ENCODE results near the gene EIF4G3. TPM values are rescaled to one million over a fixed set of nuclear protein-coding genes. Genes with fewer than 3 reads are reported as not detected.

Gene EIF4G3
- total RNA-seq, 1 experiment from 2014 or later: 86.8 TPM

GRCh38 chr1:21149855-21150432, 26.8 kb downstream of the EIF4G3 start:
- TF ChIP-seq CTCF (conservative IDR thresholded peaks at IDR 0.05; ENCODE audit: low read depth, low read length) (no peak), EZH2 (IDR thresholded peaks at IDR 0.05; ENCODE audit: borderline replicate concordance, low read depth, low read length, poor library complexity, severe bottlenecking) (no peak)
- Histone ChIP-seq H3K36me3 (ENCODE audit: insufficient read depth, low read length, poor library complexity, severe bottlenecking) (peaks cover 4% of the 10 kb centered on the region), H3K27me3 (replicated peaks; ENCODE audit: insufficient read depth, low read depth, low read length, poor library complexity) (no peaks in the 10 kb centered on the region), H3K4me1 (ENCODE audit: insufficient read depth, low read length, poor library complexity, severe bottlenecking) (peaks cover 24% of the 10 kb centered on the region), H3K9me3 (ENCODE audit: low read depth, low read length, poor library complexity, severe bottlenecking) (no peaks in the 10 kb centered on the region), H3K4me3 (ENCODE audit: low read depth, low read length, poor library complexity, severe bottlenecking) (no peak overlapping the region), H3K27ac (ENCODE audit: low read depth, low read length, poor library complexity, severe bottlenecking) (no peak overlapping the region)
- ChIA-PET POLR2A (ENCODE audit: low non-redundant PET) (no interaction called here), CTCF (no interaction called here)
- no TSS peak for BruUV-seq (replicated peaks)
- peak; percentile 38 for DNase-seq (ENCODE audit: low spot score)
- intact Hi-C loops (cut with micrococcal nuclease; ENCODE audit: unreplicated experiment): no loop called here

GRCh38 chr1:21149430-21149854, 27.3 kb downstream of the EIF4G3 start:
- ChIA-PET POLR2A (ENCODE audit: low non-redundant PET) (no interaction called here), CTCF (no interaction called here)
- intact Hi-C loops (cut with micrococcal nuclease; ENCODE audit: unreplicated experiment): no loop called here
- Histone ChIP-seq H3K4me3 (ENCODE audit: low read depth, low read length, poor library complexity, severe bottlenecking) (no peak overlapping the region), H3K27me3 (replicated peaks; ENCODE audit: insufficient read depth, low read depth, low read length, poor library complexity) (no peaks in the 10 kb centered on the region), H3K27ac (ENCODE audit: low read depth, low read length, poor library complexity, severe bottlenecking) (no peak overlapping the region), H3K36me3 (ENCODE audit: insufficient read depth, low read length, poor library complexity, severe bottlenecking) (peaks cover 4% of the 10 kb centered on the region), H3K4me1 (ENCODE audit: insufficient read depth, low read length, poor library complexity, severe bottlenecking) (peaks cover 24% of the 10 kb centered on the region), H3K9me3 (ENCODE audit: low read depth, low read length, poor library complexity, severe bottlenecking) (no peaks in the 10 kb centered on the region)
- DNase-seq (ENCODE audit: low spot score): peak; percentile 22
- TF ChIP-seq CTCF (conservative IDR thresholded peaks at IDR 0.05; ENCODE audit: low read depth, low read length) (no peak), EZH2 (IDR thresholded peaks at IDR 0.05; ENCODE audit: borderline replicate concordance, low read depth, low read length, poor library complexity, severe bottlenecking) (no peak)
- BruUV-seq (replicated peaks): no TSS peak

GRCh38 chr1:21143752-21144151, 32.9 kb downstream of the EIF4G3 start:
- Histone ChIP-seq H3K9me3 (ENCODE audit: low read depth, low read length, poor library complexity, severe bottlenecking) (no peaks in the 10 kb centered on the region), H3K27me3 (replicated peaks; ENCODE audit: insufficient read depth, low read depth, low read length, poor library complexity) (no peaks in the 10 kb centered on the region), H3K4me3 (ENCODE audit: low read depth, low read length, poor library complexity, severe bottlenecking) (no peak overlapping the region), H3K27ac (ENCODE audit: low read depth, low read length, poor library complexity, severe bottlenecking) (no peak overlapping the region), H3K4me1 (ENCODE audit: insufficient read depth, low read length, poor library complexity, severe bottlenecking) (peaks cover 5% of the 10 kb centered on the region), H3K36me3 (ENCODE audit: insufficient read depth, low read length, poor library complexity, severe bottlenecking) (peaks cover 16% of the 10 kb centered on the region)
- BruUV-seq (replicated peaks): no TSS peak
- intact Hi-C loops (cut with micrococcal nuclease; ENCODE audit: unreplicated experiment): no loop called here
- TF ChIP-seq CTCF (conservative IDR thresholded peaks at IDR 0.05; ENCODE audit: low read depth, low read length) (no peak), EZH2 (IDR thresholded peaks at IDR 0.05; ENCODE audit: borderline replicate concordance, low read depth, low read length, poor library complexity, severe bottlenecking) (no peak)
- no peak for DNase-seq (ENCODE audit: low spot score)
- ChIA-PET POLR2A (ENCODE audit: low non-redundant PET) (no interaction called here), CTCF (no interaction called here)

Data from A673 (cell line).